Keratinocyte (primary cell): ENCODE measurements around the gene LRFN4.

Experiments
- CTCF ChIP-seq, 3 experiments: IDR thresholded peaks in 1 of 3; conservative IDR thresholded peaks in 1 of 3; optimal IDR thresholded peaks in 1 of 3; 2 replicates in 2 of 3; 3 replicates in 1 of 3; pipeline versions ENCODE3 to v1.5.1; 2011; ENCODE audit warnings: low read length in 3 of 3, mild to moderate bottlenecking in 3 of 3, moderate library complexity in 2 of 3, control low read depth in 1 of 3, inconsistent platforms in 1 of 3; ENCODE audit not compliant: insufficient read depth in 2 of 3; ENCODE audit errors: extremely low read depth in 1 of 3
- EZH2 ChIP-seq: IDR thresholded peaks from one replicate; pipeline ENCODE4 v1.6.1; 2012; ENCODE audit warnings: inconsistent platforms, mild to moderate bottlenecking, low read length, moderate library complexity

- TF ChIP-seq EZH2 (no peak), CTCF (optimal IDR thresholded peaks at IDR 0.05 in 1 of 3, IDR thresholded peaks at IDR 0.05 in 1 of 3, conservative IDR thresholded peaks at IDR 0.05 in 1 of 3; ENCODE audit: extremely low read depth in 1 of 3, insufficient read depth in 2 of 3, low read length in 3 of 3) (no peak)
Observed at GRCh38 chr11:66853242-66854229, 3.3 kb upstream of the LRFN4 start.
